GM19035 (cell line): ENCODE measurements around the gene HCST.
"Not testable (repeated sequence)": the region's sequence is repeated elsewhere in the genome, so short reads cannot be mapped to it uniquely, and the experiment has no call there.

Source experiments
- ATAC-seq: cut with Tn5 transposase; IDR thresholded peaks from one replicate; pipeline ENCODE4 v1.9.1; 2021; ENCODE audit not compliant: unreplicated experiment

Gene HCST

GRCh38 chr19:35879068-35879467 is 23.3 kb upstream of the HCST start:
- ATAC-seq = no peak

- no peak for ATAC-seq
Measured at GRCh38 chr19:35879770-35880317, 22.5 kb upstream of the HCST start.

GRCh38 chr19:35882114-35882832 is 20.1 kb upstream of the HCST start:
- ATAC-seq = no peak

- ATAC-seq = no peak
Measured at GRCh38 chr19:35883882-35884281, 18.4 kb upstream of the HCST start.

GRCh38 chr19:35885225-35885738 is 17.0 kb upstream of the HCST start:
- ATAC-seq = no peak

GRCh38 chr19:35885904-35886303 is 16.4 kb upstream of the HCST start:
- no peak for ATAC-seq

- no peak for ATAC-seq
Measured at GRCh38 chr19:35887197-35887596, 15.1 kb upstream of the HCST start.

- ATAC-seq = no peak
Measured at GRCh38 chr19:35888398-35888797, 13.9 kb upstream of the HCST start.

GRCh38 chr19:35889370-35890112 is 12.8 kb upstream of the HCST start:
- no peak for ATAC-seq

- ATAC-seq = no peak
Measured at GRCh38 chr19:35890113-35890650, 12.1 kb upstream of the HCST start.

- not testable (repeated sequence) for ATAC-seq
Measured at GRCh38 chr19:35891819-35892218, 10.5 kb upstream of the HCST start.

GRCh38 chr19:35894342-35894741 is 8.0 kb upstream of the HCST start:
- ATAC-seq = no peak

GRCh38 chr19:35895911-35896642 is 6.3 kb upstream of the HCST start:
- ATAC-seq = no peak

- no peak for ATAC-seq
Measured at GRCh38 chr19:35896643-35897040, 5.7 kb upstream of the HCST start.

- no peak for ATAC-seq
Measured at GRCh38 chr19:35897706-35898451, 4.5 kb upstream of the HCST start.

- ATAC-seq = no peak
Measured at GRCh38 chr19:35898499-35898809, 3.9 kb upstream of the HCST start.

GRCh38 chr19:35899547-35900214 is 2.6 kb upstream of the HCST start:
- ATAC-seq = peak; percentile 43

- ATAC-seq = no peak
Measured at GRCh38 chr19:35901055-35901644, 1.2 kb upstream of the HCST start.

- ATAC-seq = no peak
Measured at GRCh38 chr19:35902870-35903475, 644 bp downstream of the HCST start.
